Urinary bladder (tissue), 4 donors: ENCODE measurements around the gene DSG3. TPM values are rescaled to one million over a fixed set of nuclear protein-coding genes. Genes with fewer than 3 reads are reported as not detected.

Source experiments
- DNase-seq: peaks from one replicate; pipeline ENCODE4 v3.0.0-alpha.2; 2015; ENCODE audit errors: extremely low spot score
- H3K27ac ChIP-seq: one replicate; pipeline ENCODE4 v1.5.1; 2013; ENCODE audit warnings: low read depth, mild to moderate bottlenecking, moderate library complexity
- H3K36me3 ChIP-seq: one replicate; pipeline ENCODE4 v1.6.1; 2013; ENCODE audit warnings: mild to moderate bottlenecking, moderate library complexity; ENCODE audit not compliant: insufficient read depth
- H3K4me1 ChIP-seq: one replicate; pipeline ENCODE4 v1.6.1; 2013; ENCODE audit warnings: mild to moderate bottlenecking, moderate library complexity; ENCODE audit not compliant: insufficient read depth
- H3K4me3 ChIP-seq: one replicate; pipeline ENCODE4 v1.5.1; 2013; ENCODE audit warnings: low read depth, low read length
- WGBS: extraction: QIAGEN DNeasy Blood & Tissue Kit; methylation state at CpG from one replicate; pipeline ENCODE4 v1.1.7; 2013; 5-methylcytosine and 5-hydroxymethylcytosine counted together
- polyA plus RNA-seq: library from polyadenylated mRNA; stranded (reverse); fragments of 200-250 nt; gene quantifications from one replicate; pipeline ENCODE4 v1.2.3, GENCODE V29; 2013
- total RNA-seq: library from RNA; depleted of rRNA; stranded (reverse); fragments of >200 nt; gene quantifications from one replicate; pipeline ENCODE4 v1.2.3, GENCODE V29; 2014
- donor health status: healthy with polysubstance abuse.
- donor health status: healthy.

Gene DSG3
- total and polyA plus RNA-seq, 2 donors = 0.14 to 1.0 TPM

DNA sequence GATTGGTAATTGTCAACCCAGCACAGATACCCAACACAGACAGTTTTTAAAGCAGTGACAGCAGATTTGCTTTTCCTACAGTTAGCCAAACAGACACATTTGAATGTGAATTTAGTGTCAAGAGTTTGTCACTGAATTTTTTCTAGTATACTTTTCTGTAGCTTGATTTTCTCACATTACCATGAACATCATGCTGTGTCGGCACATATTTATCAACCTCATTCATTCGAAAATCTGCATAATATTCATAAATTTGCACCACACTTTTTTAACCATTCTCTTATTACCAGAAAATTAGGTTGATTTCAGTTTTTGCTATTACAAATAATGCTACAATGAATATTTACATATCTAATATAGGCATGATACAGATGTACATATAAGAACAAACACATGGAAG, 27.0 kb upstream of the DSG3 start:
- WGBS = 92% methylated on average over 2 of the region's 2 CpGs
- H3K4me1 ChIP-seq = no peaks in the 10 kb centered on the region
- no peak overlapping the region for H3K27ac ChIP-seq
- H3K4me3 ChIP-seq = no peak overlapping the region
- DNase-seq = no peak
- no peaks in the 10 kb centered on the region for H3K36me3 ChIP-seq

DNA sequence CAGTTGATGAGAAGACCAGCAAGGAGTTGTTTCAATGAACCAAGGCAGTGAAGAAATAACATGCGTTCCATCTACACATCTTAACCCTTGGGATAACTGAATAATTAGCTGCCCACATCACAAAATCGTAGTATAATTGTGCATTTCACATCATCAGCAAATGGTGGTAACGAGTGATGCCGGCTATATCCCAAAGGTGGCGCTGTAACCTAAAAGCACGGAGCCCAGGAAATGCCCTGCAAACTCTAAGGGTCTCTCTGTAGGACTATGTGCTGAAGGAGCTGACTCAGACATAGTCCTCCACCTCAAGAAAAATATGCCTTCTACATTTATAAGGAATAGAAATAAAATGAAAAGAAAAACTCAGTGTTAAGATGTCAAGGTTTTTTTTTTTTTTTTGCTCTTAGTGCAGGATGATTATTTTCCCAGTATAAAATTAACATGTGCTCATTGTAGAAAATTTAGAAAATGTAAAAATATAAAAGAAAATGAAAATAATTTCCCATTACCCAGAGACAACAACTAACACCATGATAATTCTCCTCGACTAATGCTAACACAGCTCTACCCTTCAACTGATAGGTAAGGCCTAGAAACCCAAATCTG, 23.1 kb upstream of the DSG3 start:
- H3K36me3 ChIP-seq = no peaks in the 10 kb centered on the region
- no peak overlapping the region for H3K27ac ChIP-seq
- 31% methylated on average over 7 of the region's 7 CpGs for WGBS
- no peak overlapping the region for H3K4me3 ChIP-seq
- no peak for DNase-seq
- no peaks in the 10 kb centered on the region for H3K4me1 ChIP-seq

DNA sequence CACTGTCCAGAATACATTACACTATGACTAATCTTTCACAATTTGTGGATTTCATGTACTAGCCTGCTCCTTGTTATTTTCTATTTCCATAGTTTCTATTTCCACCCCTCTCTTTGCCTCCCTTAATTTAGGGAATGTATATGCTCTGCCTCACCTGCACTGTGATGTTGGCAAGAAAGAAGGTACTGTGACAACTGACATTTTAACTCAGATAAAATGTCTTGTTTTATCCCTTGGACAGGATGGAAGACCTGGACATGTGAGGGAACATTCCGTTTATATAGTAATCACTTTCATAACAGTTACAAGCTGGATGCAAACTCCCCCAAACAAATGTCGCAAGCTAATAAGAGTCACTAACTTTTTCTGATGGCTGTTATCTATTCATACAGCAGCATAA, 21.5 kb upstream of the DSG3 start:
- WGBS = 55% methylated on average over 2 of the region's 2 CpGs
- no peak for DNase-seq
- no peak overlapping the region for H3K4me3 ChIP-seq

DNA sequence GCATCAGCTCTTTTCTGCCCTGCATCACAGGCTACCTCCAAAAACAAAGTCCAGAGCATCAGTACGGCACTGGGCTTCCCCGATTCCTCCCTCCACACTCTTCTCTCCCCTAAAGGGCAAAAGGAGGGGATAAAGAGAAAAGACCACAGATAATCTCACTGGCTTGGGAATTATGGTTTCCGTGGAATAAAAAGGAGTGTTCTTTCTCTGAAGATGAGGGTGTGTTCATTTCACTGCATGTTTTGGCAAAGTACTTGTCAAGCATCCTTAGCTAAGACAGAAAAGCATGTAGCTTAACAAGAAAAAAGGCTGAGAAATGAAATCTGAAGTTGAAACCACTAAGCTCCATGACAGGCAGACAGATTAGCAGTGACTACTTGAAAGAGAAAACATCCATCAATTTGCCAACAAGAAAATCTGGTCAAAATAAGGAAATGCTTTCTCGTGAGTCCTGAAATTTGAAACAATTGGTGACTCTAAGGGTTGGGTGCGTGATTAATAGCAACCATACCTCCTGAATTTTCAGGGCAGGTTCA, 20.6 kb upstream of the DSG3 start:
- Histone ChIP-seq H3K4me3 (no peak overlapping the region), H3K36me3 (no peaks in the 10 kb centered on the region), H3K4me1 (no peaks in the 10 kb centered on the region), H3K27ac (no peak overlapping the region)
- no peak for DNase-seq
- WGBS = 71% methylated on average over 5 of the region's 5 CpGs

More for the DNA sequence above, 21.5 kb upstream of the DSG3 start:
- Histone ChIP-seq H3K36me3 (no peaks in the 10 kb centered on the region), H3K4me1 (no peaks in the 10 kb centered on the region), H3K27ac (no peak overlapping the region)

DNA sequence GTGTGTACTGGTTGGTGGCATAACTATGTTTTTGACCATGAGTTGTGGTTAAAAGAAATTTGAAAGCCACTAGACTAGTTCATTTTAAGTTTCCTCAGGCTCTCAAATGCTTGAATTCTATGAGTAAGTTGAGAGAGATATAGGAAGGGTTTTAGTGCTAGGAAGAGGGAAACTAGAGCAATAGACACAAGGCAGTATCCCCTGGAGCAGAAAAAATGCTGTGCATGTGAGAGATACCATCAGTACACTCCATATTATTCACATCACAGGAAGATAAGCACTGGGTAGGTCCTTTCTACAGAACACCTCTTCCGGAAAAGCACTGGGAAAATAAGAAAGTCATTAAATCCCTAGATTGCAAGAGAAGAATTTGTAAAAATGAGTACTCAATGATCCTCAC, 19.3 kb upstream of the DSG3 start:
- no peaks in the 10 kb centered on the region for H3K36me3 ChIP-seq
- no peak overlapping the region for H3K27ac ChIP-seq
- DNase-seq = no peak
- H3K4me1 ChIP-seq = no peaks in the 10 kb centered on the region
- H3K4me3 ChIP-seq = no peak overlapping the region
- 85% methylated on average over 1 of the region's 1 CpG for WGBS

DNA sequence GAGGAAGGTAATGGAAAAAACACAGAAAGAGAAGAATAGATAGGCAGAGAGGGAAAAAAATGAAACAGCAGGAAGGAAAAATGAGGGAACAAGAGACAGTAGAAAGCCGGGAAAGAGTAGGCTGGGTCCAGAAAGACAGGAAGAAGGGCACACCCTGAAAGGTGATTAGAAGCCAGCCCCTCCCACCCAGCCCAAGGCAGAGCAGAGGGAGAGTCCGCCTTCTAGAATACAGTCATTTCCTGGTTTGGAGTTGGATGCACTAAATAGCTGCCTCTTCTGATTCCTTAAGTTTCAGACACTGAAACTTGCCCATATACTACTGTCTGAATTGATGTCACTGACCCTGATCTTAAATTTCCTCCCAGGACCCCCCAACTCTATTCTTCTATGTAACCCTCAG, 17.9 kb upstream of the DSG3 start:
- H3K4me1 ChIP-seq = no peaks in the 10 kb centered on the region
- no peak overlapping the region for H3K27ac ChIP-seq
- WGBS = 60% methylated on average over 2 of the region's 2 CpGs
- no peak for DNase-seq
- H3K4me3 ChIP-seq = no peak overlapping the region
- H3K36me3 ChIP-seq = no peaks in the 10 kb centered on the region

DNA sequence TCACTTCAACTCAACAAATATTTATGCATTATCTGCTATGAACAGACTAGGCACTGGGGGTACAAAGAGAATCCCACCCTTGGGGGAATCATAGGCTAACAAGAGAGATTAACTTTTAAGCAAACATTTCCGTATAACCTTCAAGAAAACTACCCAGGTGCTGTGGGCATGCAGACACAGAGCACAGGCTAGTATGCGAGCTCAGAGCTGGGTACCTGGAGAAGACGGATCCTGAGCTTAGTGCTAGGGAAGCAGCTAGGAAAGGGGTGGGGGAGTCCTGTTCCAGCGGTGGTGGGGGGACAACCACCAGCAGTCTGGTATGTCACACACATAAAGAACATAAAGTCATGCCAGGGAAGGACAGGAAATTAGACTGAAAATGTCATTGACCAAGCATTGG, 17.5 kb upstream of the DSG3 start:
- WGBS = 71% methylated on average over 4 of the region's 4 CpGs
- no peak for DNase-seq

DNA sequence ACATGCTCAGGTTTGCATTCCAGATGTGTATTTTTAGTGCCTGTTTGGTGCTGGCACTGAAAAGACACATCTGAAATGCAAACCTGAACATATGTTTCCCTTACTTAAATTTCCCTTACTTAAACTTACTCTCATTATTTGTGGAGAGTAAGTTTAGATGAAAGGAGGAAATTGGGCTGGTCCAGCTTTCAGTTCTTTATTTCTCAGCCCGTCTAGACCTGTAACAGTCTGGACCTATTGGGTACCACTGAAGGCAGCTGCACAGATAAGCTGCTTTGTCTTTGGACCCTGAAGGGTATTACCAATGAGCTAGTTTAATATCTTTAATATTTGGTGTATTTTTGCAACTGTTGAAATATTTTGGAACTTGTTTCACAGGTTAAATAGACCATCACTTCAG, 17.0 kb upstream of the DSG3 start:
- no peak overlapping the region for H3K4me3 ChIP-seq
- no peak for DNase-seq
- no peaks in the 10 kb centered on the region for H3K4me1 ChIP-seq
- no peaks in the 10 kb centered on the region for H3K36me3 ChIP-seq
- 79% methylated on average over 1 of the region's 1 CpG for WGBS
- H3K27ac ChIP-seq = no peak overlapping the region

More for the DNA sequence above, 17.5 kb upstream of the DSG3 start:
- Histone ChIP-seq H3K27ac (no peak overlapping the region), H3K4me1 (no peaks in the 10 kb centered on the region), H3K4me3 (no peak overlapping the region), H3K36me3 (no peaks in the 10 kb centered on the region)

DNA sequence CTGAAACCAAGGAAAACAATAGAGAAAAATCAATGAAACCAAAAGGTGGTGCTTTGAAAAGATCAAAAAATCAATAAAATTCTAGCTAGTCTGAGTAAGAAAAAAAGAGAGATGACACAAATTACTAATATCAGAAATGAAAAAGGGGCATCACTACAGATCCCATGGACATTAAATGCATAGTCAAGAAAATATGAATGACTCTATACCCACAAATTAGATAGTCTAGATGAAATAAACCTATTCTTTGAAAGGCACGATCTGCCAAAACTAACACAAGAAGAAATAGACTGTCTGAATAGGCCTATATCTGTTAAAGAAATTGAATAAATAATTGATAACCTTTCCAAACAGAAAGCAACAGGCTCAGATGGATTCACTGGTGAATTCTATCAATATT, 15.2 kb upstream of the DSG3 start:
- no peaks in the 10 kb centered on the region for H3K4me1 ChIP-seq
- H3K27ac ChIP-seq = no peak overlapping the region
- H3K4me3 ChIP-seq = no peak overlapping the region
- no peaks in the 10 kb centered on the region for H3K36me3 ChIP-seq
- no peak for DNase-seq
- 76% methylated on average over 1 of the region's 1 CpG for WGBS

DNA sequence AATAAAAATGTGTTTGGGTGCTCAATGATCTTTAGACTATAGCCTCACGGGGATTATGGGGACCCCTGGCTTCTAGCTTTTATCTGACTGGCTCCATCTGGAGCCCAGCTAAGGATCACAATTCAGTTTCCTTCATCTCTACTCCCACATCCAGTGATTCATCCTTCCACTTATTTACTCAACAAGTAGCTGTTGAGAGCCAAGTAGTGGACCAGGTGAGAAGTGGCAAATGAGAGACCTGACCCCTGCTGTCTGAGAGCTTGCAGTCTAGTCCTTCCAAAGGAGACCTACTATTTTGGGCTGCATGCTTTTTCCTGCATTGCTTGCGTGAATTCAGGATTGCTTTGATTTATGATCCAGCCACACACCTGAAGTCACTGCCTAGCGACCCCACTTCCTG, 10.7 kb upstream of the DSG3 start:
- DNase-seq = no peak
- H3K4me1 ChIP-seq = no peaks in the 10 kb centered on the region
- H3K36me3 ChIP-seq = no peaks in the 10 kb centered on the region
- H3K27ac ChIP-seq = no peak overlapping the region
- 67% methylated on average over 3 of the region's 3 CpGs for WGBS
- no peak overlapping the region for H3K4me3 ChIP-seq

DNA sequence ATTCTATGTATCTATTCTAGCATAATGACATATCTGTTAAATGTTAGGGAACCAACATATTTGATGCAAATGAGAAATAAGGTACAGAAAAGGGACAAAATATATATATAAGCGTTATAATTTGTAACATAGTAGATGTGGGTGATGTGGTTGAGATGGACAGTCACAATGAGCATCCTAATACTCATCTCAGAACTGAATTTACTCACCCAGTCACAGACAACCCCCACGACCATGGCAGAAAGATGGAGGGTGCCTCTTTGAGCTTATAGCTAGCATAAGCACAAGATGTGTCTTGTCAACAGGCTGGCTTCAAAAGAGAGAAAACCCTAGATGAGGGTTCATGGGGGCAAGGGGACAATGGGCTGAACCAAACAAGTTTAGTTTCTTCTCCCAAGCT, 9.1 kb upstream of the DSG3 start:
- Histone ChIP-seq H3K36me3 (no peaks in the 10 kb centered on the region), H3K27ac (no peak overlapping the region), H3K4me3 (no peak overlapping the region), H3K4me1 (no peaks in the 10 kb centered on the region)
- DNase-seq = no peak
- 83% methylated on average over 2 of the region's 2 CpGs for WGBS

DNA sequence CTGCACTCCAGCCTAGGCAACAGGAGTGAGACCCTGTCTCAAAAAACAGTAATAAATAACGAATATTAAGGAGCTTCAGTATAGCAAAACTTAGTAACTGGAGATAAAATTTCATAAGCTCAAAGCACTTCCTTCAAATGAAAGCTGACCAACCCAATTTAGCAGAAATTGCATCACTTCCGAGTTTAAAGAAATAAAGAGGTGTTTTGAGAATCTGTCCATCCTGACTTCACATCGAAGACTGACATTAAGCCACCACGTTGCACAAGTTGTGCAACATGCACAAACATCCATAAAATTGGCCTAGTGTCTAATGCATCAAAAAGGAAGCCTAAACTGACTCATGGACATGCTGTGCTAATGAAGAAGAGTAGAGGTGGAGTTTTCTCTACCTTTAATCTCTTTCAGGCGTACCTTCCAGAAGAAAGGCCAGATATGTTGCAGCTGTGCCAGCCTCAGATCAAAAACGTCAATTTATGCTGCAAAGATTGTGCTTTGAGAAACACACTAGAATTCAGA, 7.7 kb upstream of the DSG3 start:
- Histone ChIP-seq H3K4me1 (no peaks in the 10 kb centered on the region), H3K36me3 (no peaks in the 10 kb centered on the region), H3K27ac (no peak overlapping the region), H3K4me3 (no peak overlapping the region)
- no peak for DNase-seq
- 82% methylated on average over 6 of the region's 6 CpGs for WGBS

DNA sequence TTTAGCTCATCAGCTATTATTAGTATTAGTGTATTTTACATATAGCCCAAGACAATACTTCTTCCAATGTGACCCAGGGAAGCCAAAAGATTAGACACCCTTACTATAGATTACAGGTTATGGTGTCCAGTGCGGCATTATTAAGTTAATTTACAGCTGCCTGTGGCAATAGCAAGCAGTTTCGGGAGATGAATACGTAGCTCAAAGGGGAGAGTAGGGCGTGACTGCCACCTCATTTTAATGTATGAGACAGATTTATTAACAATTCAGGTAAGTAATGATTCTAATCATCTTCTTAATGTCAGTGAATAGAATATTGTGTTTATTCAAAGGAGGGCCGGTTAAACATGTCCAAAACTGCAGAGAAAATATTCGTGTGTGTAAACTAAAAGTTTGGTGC, 6.8 kb upstream of the DSG3 start:
- H3K4me1 ChIP-seq = no peaks in the 10 kb centered on the region

DNA sequence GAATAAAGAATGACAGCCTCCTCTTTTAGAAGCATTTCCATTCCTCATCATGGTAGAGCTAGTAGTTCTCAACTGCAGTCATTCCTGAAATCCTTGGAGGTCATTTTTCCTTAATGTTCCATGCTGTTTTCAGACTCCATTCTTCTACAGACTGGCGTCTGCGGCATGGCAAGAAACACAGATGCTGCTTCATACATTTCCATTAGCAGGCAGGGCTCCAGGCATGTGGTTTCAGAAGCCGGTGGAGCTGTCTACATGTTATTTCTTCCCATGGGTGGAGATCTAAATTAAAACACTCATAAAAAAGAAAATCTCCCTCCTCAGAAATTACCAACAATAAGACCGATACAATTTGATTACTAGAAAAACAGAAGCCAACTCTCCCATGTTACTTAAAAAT, 6.0 kb upstream of the DSG3 start:
- no peak overlapping the region for H3K27ac ChIP-seq
- DNase-seq = no peak
- WGBS = 83% methylated on average over 4 of the region's 4 CpGs
- H3K4me3 ChIP-seq = no peak overlapping the region
- H3K36me3 ChIP-seq = no peaks in the 10 kb centered on the region
- H3K4me1 ChIP-seq = no peaks in the 10 kb centered on the region

More for the DNA sequence above, 6.8 kb upstream of the DSG3 start:
- Histone ChIP-seq H3K36me3 (no peaks in the 10 kb centered on the region), H3K4me3 (no peak overlapping the region), H3K27ac (no peak overlapping the region)
- no peak for DNase-seq
- WGBS = 82% methylated on average over 6 of the region's 6 CpGs
